Measurements from ENCODE around the gene USP12.

USP12 gene

DNA sequence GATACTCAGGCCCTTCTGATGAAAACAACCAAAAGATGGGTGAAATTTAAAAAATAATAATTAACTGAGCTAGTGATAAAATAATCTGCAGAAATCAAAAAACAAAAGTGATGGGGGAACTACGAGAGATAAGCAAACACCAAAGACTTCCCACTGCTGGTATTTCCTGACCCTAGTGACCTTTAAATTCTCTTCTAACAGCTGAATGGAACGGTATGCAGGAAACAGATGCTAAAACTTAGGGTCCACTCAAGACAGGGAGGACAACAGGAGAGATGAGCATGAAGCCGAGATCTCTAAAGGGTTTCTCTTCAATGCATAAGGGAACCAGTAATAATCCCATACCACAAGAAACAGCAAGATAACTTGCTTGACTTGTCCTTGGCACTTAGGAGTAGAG, 50.8 kb downstream of the USP12 start:
- no peak for DNase-seq (ENCODE audit: low read depth)

DNA sequence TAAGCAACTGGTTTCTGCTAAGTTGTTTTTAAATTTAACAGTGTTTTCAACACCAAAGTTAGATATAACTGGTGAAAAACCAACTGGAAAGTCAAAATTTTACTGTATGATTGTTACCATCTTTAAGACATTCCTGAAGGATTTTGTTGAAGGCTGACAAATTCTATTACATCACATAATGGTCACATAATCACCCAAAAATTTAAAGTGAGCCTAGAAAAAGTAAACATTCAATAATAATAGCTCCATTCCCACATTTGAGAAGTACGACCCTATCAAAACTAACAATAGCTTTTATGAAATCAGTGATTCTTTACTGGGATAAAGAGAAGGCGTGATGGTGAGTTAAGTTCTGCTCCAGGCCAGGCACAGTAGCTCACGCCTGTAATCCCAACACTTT, 51.6 kb downstream of the USP12 start:
- no peak for DNase-seq (ENCODE audit: low read depth)

DNA sequence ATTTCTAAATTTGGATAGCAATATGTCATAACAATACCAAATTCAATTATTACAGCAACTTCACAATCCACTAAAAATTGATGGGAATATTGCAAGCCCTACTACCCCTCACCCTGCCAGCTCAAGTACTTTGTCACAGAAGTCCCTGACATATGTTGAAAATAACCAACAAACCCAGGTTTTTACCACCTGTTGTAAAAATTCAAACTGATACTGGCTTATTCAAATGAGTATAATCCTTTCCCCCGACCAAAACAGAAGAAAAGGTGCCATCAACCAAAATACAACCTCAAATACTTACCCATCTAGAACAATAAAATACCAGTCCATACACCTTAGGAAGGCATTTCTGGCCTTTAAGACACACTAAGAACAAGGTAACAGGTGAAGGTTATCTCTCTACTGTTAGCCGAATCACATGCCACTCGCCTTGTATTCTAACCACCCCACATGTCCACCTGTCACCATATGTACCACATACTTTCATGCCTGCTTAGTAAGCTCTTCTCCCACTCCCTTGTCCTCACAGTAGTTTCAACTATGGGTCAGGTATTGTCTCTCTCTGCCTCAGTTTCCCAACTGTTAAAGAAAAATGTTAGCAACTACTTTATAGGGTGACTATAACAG, 53.1 kb downstream of the USP12 start:
- no peak for DNase-seq (ENCODE audit: low read depth)

DNA sequence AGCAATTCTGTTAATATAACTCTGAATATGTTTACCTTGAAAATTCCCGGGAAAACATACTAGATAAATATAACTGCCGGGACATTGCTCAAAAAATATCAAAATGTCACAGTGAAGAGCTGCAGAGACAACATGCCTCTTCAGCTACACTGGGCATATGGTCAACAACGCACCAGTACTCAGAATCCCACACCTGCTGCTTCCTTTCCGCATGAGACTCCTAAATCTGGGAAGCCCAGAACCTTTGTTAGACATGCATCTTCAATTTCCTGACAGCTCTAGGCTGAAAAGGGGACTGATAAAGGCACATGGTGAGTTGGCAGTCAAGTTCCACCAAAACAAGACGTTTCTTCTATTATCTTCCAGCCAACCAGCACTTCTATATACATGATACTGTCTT, 53.7 kb downstream of the USP12 start:
- no peak for DNase-seq (ENCODE audit: low read depth)

DNA sequence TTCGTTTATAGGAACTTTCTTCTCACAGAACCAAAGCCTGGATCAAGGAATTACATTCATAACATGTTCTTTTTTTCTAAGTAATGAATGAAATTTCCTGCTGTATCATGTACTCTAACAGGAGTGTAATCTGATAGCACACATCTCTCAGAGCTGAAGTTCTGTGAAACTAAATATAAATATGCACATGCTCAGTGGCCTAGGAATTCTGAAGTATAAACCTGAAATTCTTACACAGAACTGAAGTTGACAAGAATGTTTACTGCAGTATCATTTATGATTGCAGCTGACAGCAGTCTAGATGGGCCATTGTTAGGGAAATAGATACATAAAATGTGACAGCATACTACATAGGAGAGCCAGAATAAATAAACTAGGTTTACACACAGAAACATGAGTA, 54.5 kb downstream of the USP12 start:
- no peak for DNase-seq (ENCODE audit: low read depth)

DNA sequence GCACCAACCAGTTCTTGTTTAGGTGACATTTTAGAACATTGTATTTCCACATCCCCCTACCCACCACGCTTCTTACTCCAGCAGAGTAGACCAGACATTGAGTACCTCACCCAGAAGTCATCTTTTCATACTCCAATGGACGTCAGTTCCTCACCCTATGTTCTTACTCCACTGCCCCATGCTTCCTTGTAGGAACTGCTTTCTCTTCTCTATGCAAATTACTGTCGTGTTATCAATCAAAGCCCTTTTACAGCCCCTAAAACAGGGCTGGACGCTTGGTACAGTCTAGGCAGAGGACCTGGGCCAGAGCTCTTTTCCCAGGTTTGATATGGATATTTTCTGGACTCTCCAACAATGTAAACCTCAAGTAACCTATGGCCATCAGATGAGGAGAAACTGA, 58.2 kb downstream of the USP12 start:
- no peak for DNase-seq (ENCODE audit: low read depth)

DNA sequence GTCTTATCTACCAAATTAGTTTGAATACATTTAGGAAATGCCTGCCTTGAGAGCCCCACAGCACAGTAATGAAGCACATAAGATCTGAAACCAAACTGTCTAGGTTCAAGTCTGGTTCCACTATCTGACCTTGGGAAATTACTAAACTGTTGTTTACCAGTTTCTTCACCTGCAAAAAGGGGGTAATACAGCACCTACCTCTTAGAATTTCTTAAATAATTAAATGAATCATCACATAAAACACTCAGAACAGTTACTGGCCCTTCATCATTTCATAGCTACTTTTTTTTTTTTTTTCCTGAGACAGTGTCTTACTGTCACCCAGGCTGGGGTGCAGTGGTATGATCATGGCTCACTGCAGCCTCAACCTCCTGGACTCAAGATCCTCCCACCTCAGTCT, 59.6 kb downstream of the USP12 start:
- no peak for DNase-seq (ENCODE audit: low read depth)

DNA sequence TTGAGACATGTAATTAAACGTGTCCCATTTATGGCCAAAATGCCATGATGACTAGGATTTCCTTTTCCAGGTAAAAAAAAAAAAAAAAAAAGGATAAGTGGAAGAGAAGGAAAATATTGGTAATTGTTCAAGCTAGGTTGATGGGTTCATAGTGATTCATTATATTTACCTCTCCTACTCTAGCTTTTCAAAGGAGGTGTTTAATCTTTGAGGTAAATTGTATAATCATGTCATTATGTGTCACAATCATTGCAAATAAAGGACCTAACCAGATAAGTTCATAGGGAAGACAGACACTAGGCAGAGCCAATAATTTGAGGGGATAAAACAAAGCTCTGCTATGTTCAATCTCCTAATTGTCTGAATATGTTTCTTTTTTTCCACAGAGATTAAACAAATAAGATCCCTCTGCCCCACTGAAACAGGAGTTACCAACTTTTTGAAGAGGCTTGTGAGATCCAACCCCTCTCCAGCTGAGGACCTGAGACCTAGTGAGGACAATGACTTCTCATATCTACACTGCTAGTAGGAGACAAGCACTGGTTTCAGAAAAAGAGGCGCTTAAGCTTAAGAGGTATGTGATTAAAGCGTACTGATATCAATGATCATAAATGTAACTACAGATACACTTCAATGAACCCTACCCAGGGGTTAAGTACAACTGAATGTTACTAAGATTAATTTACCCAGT, 61.4 kb downstream of the USP12 start:
- DNase-seq (ENCODE audit: low read depth), result no peak

DNA sequence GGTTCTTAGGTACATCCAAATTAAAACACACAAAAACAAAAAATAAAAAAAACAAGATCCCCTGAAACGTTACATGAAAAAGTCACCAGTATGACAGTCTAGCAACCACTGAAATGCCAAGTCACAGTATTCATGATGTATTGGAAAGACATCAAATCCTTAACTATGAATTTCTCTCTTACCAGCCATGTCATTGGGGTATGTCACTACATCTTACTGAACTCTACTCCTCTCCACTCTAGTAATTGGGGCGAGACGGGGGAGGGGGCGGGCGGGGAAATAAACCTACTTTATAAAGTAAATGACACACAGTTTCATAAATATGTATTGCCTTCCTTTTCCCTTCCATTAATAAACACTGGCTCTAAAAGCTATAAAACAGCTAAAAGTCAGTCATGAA, 65.5 kb downstream of the USP12 start:
- DNase-seq (ENCODE audit: low read depth), result no peak

DNA sequence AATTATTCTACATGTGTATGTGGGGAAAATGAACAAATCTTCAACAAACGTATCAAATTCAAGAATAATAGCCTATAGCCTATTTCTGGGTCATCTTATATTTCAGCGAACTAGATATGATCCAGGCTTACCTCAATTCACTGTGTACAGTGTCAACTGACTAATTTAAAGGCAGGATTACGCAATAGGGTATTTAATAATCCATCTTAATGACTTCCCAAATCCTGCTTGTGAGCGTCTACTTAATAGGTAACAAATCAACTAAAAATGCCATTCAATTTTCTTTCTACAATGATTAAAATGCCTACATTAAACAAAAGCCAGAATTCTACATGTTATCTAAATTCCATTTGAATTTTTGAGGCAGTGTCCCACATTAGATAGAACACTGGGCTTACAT, 67.0 kb downstream of the USP12 start:
- DNase-seq (ENCODE audit: low read depth), result no peak

DNA sequence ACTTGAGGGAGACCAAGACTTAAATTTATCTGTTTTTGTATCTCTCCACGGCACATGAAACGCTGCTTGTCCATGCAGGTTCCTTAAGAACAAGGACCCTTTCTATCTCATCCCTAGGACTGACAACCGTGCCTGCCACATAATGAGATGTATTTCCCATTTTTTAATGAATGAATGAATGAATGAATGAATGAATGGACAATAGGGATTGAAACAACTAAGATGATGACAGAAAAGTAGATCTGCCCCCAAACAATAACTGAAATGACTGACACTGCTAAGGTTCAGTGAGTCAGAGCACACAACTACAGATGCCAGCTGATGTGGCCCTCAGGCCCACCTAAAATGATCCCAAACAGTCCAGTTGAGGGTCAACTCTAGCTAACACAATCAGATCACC, 69.8 kb downstream of the USP12 start:
- no peak for DNase-seq (ENCODE audit: low read depth)

DNA sequence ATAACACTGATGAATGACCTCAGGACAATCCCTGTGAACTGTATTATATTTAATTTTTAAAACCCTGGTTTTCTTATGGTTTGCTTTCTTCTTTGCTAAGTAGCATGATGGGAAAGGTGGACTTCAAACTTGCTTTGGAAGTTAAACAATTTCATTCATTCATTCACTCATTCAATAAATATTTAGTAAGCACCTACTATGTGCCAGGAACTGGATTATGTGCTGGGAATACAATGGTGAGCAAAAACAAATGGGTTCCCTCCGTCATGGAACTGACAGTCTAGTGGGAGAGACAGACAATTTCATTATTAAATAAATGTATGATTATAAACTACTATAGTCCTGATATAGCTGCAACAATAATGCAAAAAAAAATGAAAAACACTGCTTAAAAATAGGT, 70.3 kb downstream of the USP12 start:
- no peak for DNase-seq (ENCODE audit: low read depth)

DNA sequence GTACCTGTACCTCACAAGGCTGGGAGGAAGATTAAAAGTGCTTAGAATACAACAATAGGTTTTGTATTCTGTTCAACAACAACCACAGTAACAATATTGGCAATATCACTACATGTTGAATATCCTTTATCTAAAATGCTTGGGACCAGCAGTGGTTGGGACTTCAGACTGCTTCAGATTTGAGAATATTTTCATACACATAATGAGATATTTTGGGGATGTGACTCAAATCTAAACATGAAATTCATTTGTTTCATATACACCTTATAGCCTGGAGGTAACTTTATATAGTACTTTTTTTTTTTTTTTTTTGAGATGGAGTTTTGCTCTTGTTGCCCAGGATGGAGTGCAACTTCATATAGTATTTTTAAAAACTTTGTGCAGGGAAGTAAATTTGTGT, 73.9 kb downstream of the USP12 start:
- DNase-seq (ENCODE audit: low read depth), result no peak

DNA sequence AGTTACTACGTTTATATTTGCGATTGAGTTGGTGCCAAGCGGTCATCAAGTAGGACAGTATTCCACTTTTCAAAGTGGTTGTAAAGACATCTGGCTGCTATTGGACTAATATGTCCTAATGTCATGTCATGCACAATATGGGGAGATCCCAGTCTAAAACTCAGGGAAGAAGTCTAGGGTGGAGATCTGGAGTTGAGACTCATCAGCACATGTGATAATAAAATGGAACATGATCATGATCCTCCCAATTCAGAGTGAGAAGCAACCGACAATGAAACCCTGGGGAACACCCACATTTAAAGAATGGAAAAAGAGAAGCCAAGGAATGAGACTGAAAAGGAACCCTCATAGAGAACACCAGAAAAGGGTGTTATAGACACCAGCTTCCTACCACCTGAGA, 80.2 kb downstream of the USP12 start:
- no peak for DNase-seq (ENCODE audit: low read depth)

DNA sequence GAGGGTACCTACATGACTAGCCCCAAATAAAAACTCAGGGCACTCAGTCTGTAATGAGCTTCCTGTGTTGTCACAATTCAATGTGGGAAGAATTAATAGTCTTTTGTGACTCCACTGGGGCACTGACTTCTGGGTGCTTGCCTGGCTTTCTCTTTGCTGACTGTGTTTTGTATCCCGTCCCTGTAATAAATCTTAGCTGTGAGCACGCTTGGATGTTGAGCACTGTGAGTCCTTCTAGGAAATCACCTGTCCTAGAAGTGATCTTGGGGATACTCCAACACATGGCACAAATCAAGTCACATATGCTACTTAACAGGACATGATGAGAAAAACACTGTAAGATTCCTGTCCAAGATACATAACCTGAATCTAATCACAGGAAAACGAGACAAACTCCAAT, 83.0 kb downstream of the USP12 start:
- DNase-seq (ENCODE audit: low read depth), result no peak

DNA sequence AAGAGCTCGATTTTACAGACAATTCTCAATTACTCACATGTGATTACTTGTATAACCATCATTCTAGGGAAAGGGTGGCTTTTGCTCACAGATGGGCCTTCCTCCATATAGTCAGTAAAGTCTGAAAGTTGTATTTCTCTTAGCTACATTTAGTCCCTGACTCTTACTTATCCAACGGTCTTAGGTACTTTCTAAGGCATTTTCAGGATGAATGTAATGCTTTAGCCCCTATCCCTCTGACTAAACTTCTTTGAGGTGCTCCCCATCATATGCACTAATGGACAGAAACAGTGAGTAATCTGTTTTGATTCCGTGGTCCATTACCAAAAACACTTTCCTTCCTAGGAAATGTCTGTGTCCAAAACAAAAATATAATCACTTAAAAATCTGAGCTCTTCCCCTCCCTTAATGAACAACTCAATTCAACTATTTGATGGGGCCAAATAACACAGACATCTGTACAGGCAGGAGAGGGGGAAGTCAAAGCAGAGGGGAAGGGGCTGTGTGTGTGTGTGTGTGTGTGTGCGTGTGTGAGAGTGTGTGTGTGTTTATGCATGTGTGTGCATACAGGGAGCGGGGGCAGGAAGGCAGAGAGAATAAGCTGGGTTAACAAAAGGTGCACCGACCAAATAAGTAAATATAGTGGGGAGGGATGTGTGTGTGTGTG, 84.9 kb downstream of the USP12 start:
- DNase-seq (ENCODE audit: low read depth), result no peak

DNA sequence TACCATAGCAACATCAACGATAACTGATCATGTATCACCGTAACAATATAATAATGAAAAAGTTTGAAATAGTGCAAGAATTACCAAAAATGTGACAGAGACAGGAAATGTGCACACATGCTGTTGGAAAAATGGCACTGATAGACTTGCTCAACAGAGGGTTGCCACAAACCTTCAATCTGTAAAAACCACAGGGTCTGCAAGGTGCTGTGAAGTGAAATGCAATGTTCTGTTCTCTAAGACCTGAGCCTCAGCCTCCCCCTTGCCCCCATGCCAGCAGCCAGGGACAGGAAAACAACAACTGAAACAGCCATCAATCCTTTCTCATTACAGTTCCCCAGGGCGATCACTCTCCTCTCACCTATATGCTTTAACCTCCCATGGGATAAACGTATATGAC, 88.4 kb downstream of the USP12 start:
- no peak for DNase-seq (ENCODE audit: low read depth)

DNA sequence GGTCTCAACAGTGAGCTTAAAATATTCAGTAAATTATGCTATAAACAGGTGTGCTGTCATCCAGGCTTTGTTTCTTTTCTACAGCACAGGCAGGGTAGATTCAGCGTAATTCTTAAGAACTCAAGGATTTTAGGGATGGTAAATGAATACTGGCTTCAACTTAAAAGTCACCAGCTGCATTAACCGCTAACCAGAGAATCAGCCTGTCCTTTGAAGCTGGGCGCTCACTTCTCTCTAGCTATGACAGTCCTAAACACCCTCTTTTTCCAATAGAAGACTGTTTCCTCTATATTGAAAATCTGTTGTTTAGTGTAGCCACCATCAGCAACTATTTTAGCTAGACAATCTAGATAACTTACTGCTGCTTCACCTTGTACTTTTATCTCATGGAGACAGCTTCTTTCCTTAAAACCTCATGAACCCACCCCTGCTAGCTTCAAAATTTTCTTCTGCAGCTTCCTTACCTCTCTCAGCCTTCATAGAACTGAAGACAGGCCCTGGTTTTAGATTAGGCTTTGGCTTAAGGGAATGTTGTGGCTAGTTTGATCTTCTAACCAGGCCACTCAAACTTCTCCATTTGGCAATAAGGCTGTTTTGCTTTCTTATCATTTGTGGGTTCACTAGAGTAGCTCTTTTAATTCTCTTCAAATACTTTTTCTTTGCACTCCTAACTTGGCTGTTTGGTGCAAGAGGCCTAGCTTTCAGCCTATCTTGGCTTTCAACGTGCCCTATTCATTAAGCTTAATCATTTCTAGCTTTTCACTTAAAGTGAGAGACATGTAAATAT, 89.5 kb downstream of the USP12 start:
- DNase-seq (ENCODE audit: low read depth), result no peak

DNA sequence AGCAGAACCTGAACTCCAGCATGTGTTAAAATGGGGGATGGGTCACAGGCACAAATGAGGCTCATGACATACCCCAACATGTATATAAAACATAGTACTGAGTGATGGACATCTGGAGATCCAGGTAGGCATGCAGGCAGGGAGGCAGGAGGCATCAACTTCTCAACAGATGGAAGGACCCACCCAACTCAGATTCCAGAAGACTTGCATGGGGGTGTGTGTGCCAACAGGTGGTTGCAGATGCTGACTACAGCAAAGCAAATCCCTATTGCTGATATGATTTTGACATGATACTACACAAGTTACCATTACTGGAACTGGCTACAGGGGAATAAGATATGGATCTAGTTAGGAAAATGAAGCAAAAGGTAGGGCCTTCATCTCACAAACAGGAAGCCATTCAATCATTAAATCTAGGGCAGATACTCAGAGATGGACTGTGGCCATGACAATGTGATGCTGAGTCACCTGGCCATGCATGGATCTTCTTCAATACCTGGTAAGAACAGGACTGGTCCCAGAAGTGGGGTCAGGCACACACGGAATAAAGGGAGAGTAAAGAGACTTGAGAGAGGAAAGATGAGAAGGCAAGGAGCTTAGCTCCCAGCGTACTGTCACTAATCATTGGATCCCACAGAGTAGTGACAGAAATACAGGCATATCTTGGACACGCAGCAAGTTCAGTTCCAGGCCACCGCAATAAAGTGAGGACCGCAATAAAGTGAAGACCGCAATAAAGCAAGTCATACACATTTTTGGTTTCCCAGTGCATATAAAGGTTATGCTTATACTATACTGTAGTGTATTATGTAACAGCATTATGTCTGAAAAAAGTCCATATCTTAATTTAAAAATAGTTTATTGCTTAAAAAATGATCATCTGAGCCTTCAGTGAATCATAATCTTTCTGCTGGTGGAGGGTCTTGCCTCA, 91.3 kb downstream of the USP12 start:
- DNase-seq (ENCODE audit: low read depth), result no peak

DNA sequence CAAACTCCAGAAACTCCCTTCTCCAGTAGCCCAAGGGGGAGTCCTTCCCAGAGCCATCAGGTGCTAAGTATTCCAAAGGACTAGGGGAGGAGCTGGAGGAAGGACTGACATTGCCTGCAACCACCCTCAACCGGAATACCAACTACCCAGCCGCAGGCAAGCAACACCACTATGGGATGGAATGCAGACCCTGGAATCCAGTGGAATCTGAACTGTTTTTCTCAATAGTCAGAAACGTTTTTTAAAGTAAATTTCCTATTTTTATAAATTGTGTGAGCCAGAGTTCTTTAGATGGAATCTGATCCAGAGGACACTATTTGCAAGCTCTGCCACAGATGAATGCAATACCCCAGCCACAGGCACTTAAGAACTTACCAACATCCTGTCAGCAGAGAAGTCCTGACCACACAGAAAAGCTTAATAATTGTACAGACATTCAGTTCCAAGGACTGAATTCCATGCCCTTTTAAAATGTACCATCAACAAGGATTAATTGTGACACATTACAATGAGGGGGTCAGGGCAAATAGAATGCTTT, 92.1 kb downstream of the USP12 start:
- no peak for DNase-seq (ENCODE audit: low read depth)

DNA sequence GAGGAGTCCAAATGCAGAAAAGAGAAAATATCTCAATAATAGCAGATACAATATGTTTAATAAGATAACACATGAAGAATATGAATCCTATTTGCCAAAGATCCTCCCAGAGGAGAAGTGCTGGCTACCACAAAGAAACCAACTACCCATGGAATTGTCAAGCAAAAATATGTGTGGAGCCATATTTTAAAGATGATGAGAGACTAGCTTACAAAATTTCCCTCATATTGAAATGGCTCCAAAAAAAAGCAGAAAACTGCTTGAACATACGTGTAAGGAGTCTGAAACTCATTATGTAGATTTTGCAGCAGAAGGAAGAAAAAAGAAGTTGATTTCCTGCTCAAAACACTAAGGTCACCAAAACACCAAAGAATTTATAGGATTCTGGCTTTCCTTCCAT, 94.2 kb downstream of the USP12 start:
- no peak for DNase-seq (ENCODE audit: low read depth)

DNA sequence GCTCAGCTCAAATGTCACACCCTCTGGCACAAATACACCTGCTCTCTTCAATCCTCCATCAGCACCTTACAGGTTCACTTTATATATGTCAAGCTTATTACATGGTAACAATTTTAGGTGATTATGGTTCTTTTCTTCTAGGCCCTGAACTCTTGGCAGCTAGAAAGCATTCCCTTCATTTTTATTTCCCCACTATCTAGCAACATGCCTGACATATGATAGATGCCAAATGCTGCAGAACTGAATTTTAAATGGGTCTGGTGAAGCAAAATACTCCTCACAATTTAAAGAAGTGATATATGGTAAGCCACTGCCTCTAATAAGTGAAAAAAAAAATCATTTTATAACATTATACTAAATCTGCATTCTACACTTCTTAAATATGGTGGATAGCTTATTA, 95.2 kb downstream of the USP12 start:
- DNase-seq (ENCODE audit: low read depth), result no peak

All from stimulated activated CD8-positive, alpha-beta memory T cell treated with anti-CD3 and anti-CD28 coated beads, Interleukin-15, amount 100 ng/mL, for 24 hours (primary cell).